ENCODE results near the gene MKS1.

MKS1 gene

GRCh38 chr17:58219007-58219788 is at the start of gene MKS1 (continued):
- 0 out of 2 replicates have a peak, but pooled peaks have one; percentile 12 for TF ChIP-seq ZNF24 (tag by site-specific recombination; IDR thresholded peaks at IDR 0.05)
- no peak for TF ChIP-seq ZNF521 (tag by site-specific recombination; IDR thresholded peaks at IDR 0.05)
- TF ChIP-seq ZNF561 (tag by site-specific recombination; IDR thresholded peaks at IDR 0.05; ENCODE audit: borderline replicate concordance): no peak
- TF ChIP-seq ZNF121 (tag by site-specific recombination; IDR thresholded peaks at IDR 0.05): no peak
- peak; percentile 88 for TF ChIP-seq YY1 (tag by site-specific recombination; IDR thresholded peaks at IDR 0.05)
- no peak for TF ChIP-seq OVOL3 (tag by site-specific recombination; IDR thresholded peaks at IDR 0.05)
- no peak for TF ChIP-seq ZNF211 (tag by site-specific recombination; IDR thresholded peaks at IDR 0.05; ENCODE audit: low read depth)
- 0 out of 2 replicates have a peak, but pooled peaks have one; percentile 32 for TF ChIP-seq ZNF629 (tag by site-specific recombination; IDR thresholded peaks at IDR 0.05)
- TF ChIP-seq ZNF785 (tag by site-specific recombination; IDR thresholded peaks at IDR 0.05): no peak
- no peak for TF ChIP-seq ZNF239 (tag by site-specific recombination; IDR thresholded peaks at IDR 0.05)
- peak; percentile 83 for TF ChIP-seq ZNF335 (tag by site-specific recombination; conservative IDR thresholded peaks at IDR 0.05)
- TF ChIP-seq ZNF544 (tag by site-specific recombination; IDR thresholded peaks at IDR 0.05): no peak
- peak; percentile 76; the same call in 1 of the 2 replicates for TF ChIP-seq ZEB2 (tag by site-specific recombination; IDR thresholded peaks at IDR 0.05)
- TF ChIP-seq, protein P1, sequence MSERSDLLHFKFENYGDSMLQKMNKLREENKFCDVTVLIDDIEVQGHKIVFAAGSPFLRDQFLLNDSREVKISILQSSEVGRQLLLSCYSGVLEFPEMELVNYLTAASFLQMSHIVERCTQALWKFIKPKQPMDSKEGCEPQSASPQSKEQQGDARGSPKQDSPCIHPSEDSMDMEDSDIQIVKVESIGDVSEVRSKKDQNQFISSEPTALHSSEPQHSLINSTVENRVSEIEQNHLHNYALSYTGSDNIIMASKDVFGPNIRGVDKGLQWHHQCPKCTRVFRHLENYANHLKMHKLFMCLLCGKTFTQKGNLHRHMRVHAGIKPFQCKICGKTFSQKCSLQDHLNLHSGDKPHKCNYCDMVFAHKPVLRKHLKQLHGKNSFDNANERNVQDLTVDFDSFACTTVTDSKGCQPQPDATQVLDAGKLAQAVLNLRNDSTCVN (tag by site-specific recombination; optimal IDR thresholded peaks at IDR 0.05): peak; percentile 98
- TF ChIP-seq ZNF155 (tag by site-specific recombination; IDR thresholded peaks at IDR 0.05): no peak
- TF ChIP-seq, protein P2, sequence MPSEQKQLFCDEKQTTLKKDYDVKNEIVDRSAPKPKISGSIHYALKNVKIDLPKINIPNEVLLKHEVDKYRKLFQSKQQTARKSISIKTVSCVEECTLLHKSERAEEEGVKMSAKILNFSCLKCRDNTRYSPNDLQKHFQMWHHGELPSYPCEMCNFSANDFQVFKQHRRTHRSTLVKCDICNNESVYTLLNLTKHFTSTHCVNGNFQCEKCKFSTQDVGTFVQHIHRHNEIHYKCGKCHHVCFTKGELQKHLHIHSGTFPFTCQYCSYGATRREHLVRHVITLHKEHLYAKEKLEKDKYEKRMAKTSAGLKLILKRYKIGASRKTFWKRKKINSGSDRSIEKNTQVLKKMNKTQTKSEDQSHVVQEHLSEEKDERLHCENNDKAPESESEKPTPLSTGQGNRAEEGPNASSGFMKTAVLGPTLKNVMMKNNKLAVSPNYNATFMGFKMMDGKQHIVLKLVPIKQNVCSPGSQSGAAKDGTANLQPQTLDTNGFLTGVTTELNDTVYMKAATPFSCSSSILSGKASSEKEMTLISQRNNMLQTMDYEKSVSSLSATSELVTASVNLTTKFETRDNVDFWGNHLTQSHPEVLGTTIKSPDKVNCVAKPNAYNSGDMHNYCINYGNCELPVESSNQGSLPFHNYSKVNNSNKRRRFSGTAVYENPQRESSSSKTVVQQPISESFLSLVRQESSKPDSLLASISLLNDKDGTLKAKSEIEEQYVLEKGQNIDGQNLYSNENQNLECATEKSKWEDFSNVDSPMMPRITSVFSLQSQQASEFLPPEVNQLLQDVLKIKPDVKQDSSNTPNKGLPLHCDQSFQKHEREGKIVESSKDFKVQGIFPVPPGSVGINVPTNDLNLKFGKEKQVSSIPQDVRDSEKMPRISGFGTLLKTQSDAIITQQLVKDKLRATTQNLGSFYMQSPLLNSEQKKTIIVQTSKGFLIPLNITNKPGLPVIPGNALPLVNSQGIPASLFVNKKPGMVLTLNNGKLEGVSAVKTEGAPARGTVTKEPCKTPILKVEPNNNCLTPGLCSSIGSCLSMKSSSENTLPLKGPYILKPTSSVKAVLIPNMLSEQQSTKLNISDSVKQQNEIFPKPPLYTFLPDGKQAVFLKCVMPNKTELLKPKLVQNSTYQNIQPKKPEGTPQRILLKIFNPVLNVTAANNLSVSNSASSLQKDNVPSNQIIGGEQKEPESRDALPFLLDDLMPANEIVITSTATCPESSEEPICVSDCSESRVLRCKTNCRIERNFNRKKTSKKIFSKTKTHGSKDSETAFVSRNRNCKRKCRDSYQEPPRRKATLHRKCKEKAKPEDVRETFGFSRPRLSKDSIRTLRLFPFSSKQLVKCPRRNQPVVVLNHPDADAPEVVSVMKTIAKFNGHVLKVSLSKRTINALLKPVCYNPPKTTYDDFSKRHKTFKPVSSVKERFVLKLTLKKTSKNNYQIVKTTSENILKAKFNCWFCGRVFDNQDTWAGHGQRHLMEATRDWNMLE (tag by site-specific recombination; conservative IDR thresholded peaks at IDR 0.05; ENCODE audit: low read depth): 0 out of 2 replicates have a peak, but pooled peaks have one; percentile 16
- no peak for TF ChIP-seq ZNF571 (tag by site-specific recombination; IDR thresholded peaks at IDR 0.05)
- TF ChIP-seq ZNF580 (tag by site-specific recombination; IDR thresholded peaks at IDR 0.05): peak; percentile 48
- TF ChIP-seq ZBTB20 (tag by site-specific recombination; IDR thresholded peaks at IDR 0.05): peak; percentile 87
- TF ChIP-seq ZSCAN4 (tag by site-specific recombination; IDR thresholded peaks at IDR 0.05): peak; percentile 8; the same call in 1 of the 2 replicates
- TF ChIP-seq ZNF341 (tag by site-specific recombination; IDR thresholded peaks at IDR 0.05; ENCODE audit: low read depth): peak; percentile 95
- TF ChIP-seq ZNF664 (tag by site-specific recombination; IDR thresholded peaks at IDR 0.05): no peak
- no peak for TF ChIP-seq ZNF391 (tag by site-specific recombination; IDR thresholded peaks at IDR 0.05; ENCODE audit: borderline replicate concordance, low read depth)
- TF ChIP-seq ZBTB17 (tag by site-specific recombination; IDR thresholded peaks at IDR 0.05): peak; percentile 77
- TF ChIP-seq, protein P3, sequence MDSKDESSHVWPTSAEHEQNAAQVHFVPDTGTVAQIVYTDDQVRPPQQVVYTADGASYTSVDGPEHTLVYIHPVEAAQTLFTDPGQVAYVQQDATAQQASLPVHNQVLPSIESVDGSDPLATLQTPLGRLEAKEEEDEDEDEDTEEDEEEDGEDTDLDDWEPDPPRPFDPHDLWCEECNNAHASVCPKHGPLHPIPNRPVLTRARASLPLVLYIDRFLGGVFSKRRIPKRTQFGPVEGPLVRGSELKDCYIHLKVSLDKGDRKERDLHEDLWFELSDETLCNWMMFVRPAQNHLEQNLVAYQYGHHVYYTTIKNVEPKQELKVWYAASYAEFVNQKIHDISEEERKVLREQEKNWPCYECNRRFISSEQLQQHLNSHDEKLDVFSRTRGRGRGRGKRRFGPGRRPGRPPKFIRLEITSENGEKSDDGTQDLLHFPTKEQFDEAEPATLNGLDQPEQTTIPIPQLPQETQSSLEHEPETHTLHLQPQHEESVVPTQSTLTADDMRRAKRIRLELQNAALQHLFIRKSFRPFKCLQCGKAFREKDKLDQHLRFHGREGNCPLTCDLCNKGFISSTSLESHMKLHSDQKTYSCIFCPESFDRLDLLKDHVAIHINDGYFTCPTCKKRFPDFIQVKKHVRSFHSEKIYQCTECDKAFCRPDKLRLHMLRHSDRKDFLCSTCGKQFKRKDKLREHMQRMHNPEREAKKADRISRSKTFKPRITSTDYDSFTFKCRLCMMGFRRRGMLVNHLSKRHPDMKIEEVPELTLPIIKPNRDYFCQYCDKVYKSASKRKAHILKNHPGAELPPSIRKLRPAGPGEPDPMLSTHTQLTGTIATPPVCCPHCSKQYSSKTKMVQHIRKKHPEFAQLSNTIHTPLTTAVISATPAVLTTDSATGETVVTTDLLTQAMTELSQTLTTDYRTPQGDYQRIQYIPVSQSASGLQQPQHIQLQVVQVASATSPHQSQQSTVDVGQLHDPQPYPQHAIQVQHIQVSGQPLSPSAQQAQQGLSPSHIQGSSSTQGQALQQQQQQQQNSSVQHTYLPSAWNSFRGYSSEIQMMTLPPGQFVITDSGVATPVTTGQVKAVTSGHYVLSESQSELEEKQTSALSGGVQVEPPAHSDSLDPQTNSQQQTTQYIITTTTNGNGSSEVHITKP (tag by site-specific recombination; IDR thresholded peaks at IDR 0.05): 0 out of 2 replicates have a peak, but pooled peaks have one; percentile 62
- peak; percentile 62 for TF ChIP-seq PATZ1 (tag by site-specific recombination; IDR thresholded peaks at IDR 0.05)

Measured in HEK293 (cell line).